ENCODE measurements around the gene PLAGL1. TPM values are rescaled to one million over a fixed set of nuclear protein-coding genes. Genes with fewer than 3 reads are reported as not detected.

Gene PLAGL1
- total RNA-seq, 1 experiment from 2014 or later, result 24.3 TPM

DNA sequence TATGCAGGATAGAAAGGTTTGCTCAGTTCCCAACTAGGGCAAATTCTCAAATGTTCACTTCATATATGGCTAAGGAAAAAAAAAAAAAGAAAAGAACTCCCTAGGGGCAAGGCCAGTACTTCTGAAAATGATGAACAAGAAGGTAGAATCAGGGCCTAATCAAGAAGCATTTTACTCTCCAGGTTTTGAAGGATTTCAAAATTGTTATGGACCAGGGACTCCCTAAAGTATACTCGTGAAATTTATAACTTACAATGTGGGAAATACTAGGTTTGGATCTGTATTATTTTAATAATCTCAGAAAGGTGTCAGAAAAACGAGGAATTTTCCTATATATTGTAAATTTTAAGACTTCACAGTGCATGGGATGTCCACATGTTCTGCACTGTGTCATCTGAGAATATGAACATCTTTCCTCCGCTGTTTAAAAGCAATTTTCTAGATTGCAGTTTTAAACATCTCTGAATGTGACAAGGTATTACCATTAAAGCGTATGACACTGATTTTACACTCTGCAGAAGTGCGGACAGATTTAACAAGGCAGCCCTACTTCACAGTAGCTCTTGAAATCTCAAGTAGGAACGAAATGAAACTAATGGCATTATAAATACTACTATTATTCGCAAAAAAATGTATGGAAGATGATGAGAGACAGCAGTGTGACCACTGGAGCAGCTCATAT lies 14.0 kb downstream of the PLAGL1 start:
- no peak for DNase-seq (ENCODE audit: low read depth, low spot score)
- in situ Hi-C loops (cut with HindIII; ENCODE audit: low pct_unique_long_range_greater_than_20kb, low sequenced_read_pairs) (no loop called here), intact Hi-C loops (cut with micrococcal nuclease; ENCODE audit: unreplicated experiment) (no loop called here)
- H3K4me3 ChIP-seq (ENCODE audit: low read depth in 2 of 2, low read length in 2 of 2), result no peak overlapping the region
- H3K27me3 ChIP-seq (ENCODE audit: control insufficient read depth, insufficient read depth, low read length), result no peaks in the 10 kb centered on the region
- TF ChIP-seq, protein P1, sequence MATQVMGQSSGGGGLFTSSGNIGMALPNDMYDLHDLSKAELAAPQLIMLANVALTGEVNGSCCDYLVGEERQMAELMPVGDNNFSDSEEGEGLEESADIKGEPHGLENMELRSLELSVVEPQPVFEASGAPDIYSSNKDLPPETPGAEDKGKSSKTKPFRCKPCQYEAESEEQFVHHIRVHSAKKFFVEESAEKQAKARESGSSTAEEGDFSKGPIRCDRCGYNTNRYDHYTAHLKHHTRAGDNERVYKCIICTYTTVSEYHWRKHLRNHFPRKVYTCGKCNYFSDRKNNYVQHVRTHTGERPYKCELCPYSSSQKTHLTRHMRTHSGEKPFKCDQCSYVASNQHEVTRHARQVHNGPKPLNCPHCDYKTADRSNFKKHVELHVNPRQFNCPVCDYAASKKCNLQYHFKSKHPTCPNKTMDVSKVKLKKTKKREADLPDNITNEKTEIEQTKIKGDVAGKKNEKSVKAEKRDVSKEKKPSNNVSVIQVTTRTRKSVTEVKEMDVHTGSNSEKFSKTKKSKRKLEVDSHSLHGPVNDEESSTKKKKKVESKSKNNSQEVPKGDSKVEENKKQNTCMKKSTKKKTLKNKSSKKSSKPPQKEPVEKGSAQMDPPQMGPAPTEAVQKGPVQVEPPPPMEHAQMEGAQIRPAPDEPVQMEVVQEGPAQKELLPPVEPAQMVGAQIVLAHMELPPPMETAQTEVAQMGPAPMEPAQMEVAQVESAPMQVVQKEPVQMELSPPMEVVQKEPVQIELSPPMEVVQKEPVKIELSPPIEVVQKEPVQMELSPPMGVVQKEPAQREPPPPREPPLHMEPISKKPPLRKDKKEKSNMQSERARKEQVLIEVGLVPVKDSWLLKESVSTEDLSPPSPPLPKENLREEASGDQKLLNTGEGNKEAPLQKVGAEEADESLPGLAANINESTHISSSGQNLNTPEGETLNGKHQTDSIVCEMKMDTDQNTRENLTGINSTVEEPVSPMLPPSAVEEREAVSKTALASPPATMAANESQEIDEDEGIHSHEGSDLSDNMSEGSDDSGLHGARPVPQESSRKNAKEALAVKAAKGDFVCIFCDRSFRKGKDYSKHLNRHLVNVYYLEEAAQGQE (IDR thresholded peaks at IDR 0.05; ENCODE audit: insufficient read depth in 1 of 2, low read depth in 2 of 2, low read length in 1 of 2), result no peak
- TF ChIP-seq SIN3A (IDR thresholded peaks at IDR 0.05; ENCODE audit: borderline replicate concordance, insufficient read depth, low read depth, low read length) (no peak), POLR2AphosphoS5 (IDR thresholded peaks at IDR 0.05; ENCODE audit: low read depth, low read length) (no peak), CTCF (IDR thresholded peaks at IDR 0.05) (no peak), TCF7L2 (IDR thresholded peaks at IDR 0.05; ENCODE audit: low read depth, low read length) (no peak)
- ChIA-PET POLR2A (no interaction called here), CTCF (no interaction called here)
- no peak for ATAC-seq
- H3K27ac ChIP-seq (ENCODE audit: low read length), result no peak overlapping the region
- no peaks in the 10 kb centered on the region for H3K4me1 ChIP-seq (ENCODE audit: control insufficient read depth, insufficient read depth, low read length)
- H3K9me3 ChIP-seq (ENCODE audit: control insufficient read depth, insufficient read depth, low read depth, low read length), result 0 out of 2 replicates have a peak, but pooled peaks cover 3% of the 10 kb centered on the region
- no peaks in the 10 kb centered on the region for H3K36me3 ChIP-seq (ENCODE audit: control insufficient read depth, insufficient read depth, low read length)
- BruUV-seq (replicated peaks), result no TSS peak

- ChIA-PET CTCF (no interaction called here), POLR2A (no interaction called here)
- intact Hi-C loops (cut with micrococcal nuclease; ENCODE audit: unreplicated experiment), result no loop called here
- Histone ChIP-seq H3K4me3 (ENCODE audit: low read depth in 2 of 2, low read length in 2 of 2) (no peak overlapping the region), H3K27ac (ENCODE audit: low read length) (no peak overlapping the region), H3K27me3 (ENCODE audit: control insufficient read depth, insufficient read depth, low read length) (no peaks in the 10 kb centered on the region), H3K9me3 (ENCODE audit: control insufficient read depth, insufficient read depth, low read depth, low read length) (0 out of 2 replicates have a peak, but pooled peaks cover 3% of the 10 kb centered on the region), H3K36me3 (ENCODE audit: control insufficient read depth, insufficient read depth, low read length) (no peaks in the 10 kb centered on the region), H3K4me1 (ENCODE audit: control insufficient read depth, insufficient read depth, low read length) (no peaks in the 10 kb centered on the region)
- BruUV-seq (replicated peaks), result no TSS peak
- ATAC-seq (no peak), DNase-seq (ENCODE audit: low read depth, low spot score) (no peak)
- in situ Hi-C loops (cut with HindIII; ENCODE audit: low pct_unique_long_range_greater_than_20kb, low sequenced_read_pairs), result no loop called here
- TF ChIP-seq POLR2AphosphoS5 (IDR thresholded peaks at IDR 0.05; ENCODE audit: low read depth, low read length) (no peak), TCF7L2 (IDR thresholded peaks at IDR 0.05; ENCODE audit: low read depth, low read length) (no peak), SIN3A (IDR thresholded peaks at IDR 0.05; ENCODE audit: borderline replicate concordance, insufficient read depth, low read depth, low read length) (no peak), CTCF (IDR thresholded peaks at IDR 0.05) (no peak)
- TF ChIP-seq, protein P1 (IDR thresholded peaks at IDR 0.05; ENCODE audit: insufficient read depth in 1 of 2, low read depth in 2 of 2, low read length in 1 of 2), result no peak
These were observed 15.8 kb downstream of the PLAGL1 start for GRCh38 chr6:143992285-143992684.
